UCSD-AML1 (cell line): ENCODE results near the gene ARHGEF4.

Experiments used
- DNase-seq: peaks from one replicate; lab custom pipeline; 2025; ENCODE audit not compliant: unreplicated experiment; lab: John Stamatoyannopoulos, UW

ARHGEF4 gene

GRCh38 chr2:130814931-130815680, 21.6 kb upstream of the ARHGEF4 start:
- DNase-seq: no peak

- no peak for DNase-seq
These were observed 17.9 kb upstream of the ARHGEF4 start for GRCh38 chr2:130818809-130819208.

DNA sequence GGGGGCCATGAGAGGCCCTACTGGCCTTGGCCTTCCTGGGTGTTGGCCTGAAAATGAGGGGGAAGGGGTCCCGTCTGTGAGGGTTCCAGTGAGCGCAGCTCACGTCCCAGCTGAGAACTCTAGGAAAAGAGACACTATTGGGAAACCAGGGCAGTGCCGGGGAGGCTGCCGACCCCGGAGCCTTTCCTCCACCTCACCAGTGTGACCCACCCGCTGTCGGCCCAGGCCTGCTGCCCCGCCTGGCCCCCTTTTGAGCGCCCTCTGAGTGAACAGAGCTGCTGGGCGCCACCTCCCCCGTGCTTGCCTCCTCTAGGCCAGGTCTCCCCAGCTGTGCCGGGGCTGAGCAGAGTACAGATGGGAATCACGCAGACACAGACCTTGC, 17.5 kb upstream of the ARHGEF4 start:
- no peak for DNase-seq

GRCh38 chr2:130819608-130820278, 17.0 kb upstream of the ARHGEF4 start:
- DNase-seq: no peak

DNA sequence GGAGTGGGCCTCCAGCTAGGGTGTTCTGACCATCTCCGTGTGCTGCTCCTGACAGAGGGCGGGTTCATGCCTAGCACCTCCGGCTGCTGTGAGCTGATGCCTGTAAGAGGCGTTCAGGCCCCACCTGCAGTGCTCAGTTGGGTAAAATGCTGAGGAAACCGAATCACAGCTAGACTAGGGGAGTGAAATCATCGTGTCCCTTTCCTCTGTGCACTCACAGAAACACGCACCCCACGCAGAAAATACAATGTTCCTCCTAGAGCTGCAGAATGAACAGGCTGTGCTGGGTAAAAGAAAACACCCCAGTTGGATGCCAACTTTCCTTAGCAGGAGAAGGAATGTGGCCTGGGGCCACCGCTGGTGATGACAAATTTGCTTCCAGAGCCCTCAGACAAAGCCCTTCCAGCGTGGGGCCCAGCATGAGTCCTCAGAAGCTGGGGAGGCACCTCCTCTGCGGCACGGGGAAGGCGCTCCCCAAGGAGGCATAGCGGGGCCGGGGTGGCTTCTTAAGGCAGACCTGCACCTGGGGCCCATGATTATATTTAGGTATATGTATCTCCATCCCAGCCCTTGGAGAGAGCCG, 16.3 kb upstream of the ARHGEF4 start:
- no peak for DNase-seq

- no peak for DNase-seq
These were observed 14.8 kb upstream of the ARHGEF4 start for GRCh38 chr2:130821867-130822266.

DNA sequence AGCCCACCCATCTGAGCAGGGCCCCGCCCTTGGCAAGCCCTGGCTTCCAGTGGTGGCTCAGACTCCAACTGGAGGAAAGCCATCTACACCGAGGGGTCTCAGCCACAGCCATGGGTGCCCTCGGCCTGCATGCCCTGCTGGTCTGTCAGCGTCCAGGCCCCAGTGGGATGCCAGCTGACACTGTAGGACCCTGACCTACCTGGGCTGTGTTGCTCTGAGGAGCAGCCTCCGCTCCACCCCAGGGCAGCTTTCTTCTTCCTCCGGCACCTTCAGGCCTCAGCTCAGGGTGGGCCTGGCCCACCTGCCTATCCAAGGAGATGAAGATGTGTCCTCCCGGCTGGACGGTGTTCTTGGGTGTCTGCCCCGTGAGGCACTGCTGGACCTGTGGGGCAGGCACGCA, 13.9 kb upstream of the ARHGEF4 start:
- no peak for DNase-seq

DNA sequence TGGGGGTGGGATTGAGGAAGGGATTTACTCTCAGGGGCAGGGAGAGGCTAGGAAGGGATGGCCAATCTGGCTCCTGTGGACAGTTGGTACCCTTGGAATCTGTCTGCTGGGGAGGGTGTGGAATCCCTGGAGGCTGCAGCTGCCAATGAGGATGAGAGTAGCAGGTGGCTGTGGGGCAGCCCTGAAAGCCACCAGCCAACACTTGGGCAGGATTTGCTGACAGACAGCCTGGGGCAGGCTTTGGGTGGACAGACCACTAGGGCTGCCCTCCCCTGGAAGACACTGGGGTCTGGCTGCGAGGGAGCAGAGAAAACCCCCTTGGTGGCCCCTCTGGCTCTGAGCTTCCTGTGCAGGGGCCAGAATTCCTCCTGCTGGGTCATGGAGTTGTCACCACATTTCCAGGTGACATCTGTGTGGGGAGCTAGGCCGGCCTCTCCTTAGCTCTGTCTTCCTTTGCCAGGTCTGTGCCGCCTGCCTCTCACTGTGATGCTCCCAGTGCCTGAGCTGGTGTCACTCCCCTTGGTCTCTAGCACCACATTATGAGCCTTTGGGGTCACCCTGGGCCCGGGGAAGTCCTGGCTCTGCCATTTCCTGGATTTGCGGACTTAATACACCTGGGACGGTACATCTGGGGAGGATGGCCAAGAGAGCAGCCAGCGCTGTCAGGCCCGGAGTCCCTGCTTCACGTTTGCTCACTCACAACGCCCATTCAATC, 13.4 kb upstream of the ARHGEF4 start:
- DNase-seq: no peak

DNA sequence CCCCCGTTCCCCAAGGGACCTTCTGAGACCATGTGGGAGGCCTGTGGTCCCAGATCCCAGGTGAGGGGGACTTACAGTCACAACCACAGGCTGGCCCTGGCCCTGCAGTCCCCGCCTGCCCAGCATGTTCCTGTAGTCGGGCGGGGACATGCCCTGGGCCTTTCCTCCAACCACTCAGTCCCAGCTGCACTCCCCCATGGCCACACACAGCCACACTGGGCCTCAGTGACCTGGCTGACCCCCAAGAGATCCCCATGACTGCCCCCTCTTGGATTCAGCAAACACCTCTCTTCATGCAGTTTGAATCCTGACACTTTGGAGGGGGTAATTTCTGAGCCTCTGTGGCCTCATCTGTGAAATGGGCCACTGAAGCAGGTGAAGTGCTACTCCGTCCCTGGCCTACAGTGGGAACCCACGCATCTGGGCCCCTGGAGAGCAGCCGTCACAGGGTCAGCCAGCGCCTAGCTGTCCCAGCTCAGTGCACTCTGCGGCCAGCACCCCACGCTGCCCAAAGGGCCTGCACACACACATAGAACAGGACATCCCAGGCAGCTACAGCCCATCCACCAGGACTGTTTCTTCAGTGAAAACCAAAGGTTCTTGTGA, 12.7 kb upstream of the ARHGEF4 start:
- DNase-seq: no peak

DNA sequence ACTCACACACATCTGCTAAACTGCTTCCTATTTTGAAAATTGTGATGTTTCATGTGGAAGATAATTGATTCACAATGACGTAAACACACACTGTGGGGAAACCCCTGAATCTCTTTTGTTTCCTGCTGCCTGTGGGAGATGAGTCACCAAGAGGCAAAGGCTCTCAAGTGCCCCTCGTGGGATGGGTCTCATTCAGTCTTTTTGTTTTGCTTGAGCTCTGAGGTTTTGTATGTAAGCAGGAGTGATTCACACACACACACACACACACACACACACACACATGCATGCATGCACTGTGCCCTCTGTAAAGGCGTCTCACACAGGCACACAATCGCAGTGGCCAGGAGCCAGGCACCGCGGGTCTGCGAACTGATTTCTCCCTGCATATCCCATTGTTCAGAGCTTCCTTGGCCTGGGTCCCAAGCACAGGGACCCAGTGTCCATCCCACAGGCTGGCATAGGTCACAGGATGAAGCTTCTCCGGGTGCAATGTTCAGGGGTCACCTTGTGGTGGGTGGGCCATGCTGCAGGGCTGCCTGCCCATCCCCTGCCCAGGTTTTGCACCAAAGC, 12.1 kb upstream of the ARHGEF4 start:
- DNase-seq: no peak

DNA sequence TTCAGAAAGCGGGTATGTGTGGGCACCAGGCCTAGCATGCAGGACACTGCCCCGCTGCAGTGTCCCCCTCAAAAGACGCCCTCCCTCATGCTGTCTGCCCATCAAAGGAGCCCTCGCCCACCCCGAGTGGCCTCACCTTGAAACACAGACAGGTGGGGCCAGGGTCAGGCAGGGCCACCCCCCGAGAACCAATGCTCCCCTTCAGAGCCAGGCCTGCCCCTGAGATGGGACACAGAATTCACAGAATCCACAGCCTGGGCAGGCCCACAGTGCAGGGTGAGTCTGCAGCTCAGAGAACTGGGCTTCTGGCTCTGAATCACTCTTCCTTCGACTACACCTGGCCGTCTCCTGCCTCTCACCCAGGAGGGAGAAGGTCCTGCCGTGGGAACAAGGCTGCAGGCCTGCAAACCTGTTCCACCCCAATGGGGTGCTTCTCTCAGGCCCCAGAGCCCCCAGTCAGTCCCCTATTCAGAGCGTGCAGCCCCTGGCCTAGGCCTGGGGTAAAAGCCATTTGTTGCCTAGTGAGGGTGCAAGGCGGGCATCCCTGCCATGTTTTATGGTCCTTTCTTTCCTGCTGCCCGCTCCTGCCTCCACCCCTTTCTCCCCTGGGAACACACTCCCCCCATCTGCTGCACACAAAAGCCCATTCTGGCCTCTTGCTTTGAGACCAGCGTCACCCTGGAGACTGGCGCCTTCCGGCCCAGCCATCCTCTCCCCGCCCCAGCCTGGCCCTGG, 11.3 kb upstream of the ARHGEF4 start:
- no peak for DNase-seq

DNA sequence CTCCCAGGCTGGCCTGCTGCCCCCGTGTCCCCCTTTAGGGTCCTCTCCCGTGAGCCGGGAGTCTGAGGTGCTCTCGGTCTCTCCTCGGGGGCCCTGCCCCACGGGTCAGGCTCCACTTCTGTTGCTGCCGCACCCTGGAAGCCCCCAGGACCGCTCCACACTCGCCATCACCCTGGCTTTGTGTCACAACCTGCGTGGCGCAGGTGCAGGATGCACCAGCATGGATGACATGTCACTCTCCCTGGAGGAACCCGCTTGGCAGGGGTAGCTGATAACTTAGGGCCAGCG, 10.8 kb upstream of the ARHGEF4 start:
- DNase-seq: no peak

DNA sequence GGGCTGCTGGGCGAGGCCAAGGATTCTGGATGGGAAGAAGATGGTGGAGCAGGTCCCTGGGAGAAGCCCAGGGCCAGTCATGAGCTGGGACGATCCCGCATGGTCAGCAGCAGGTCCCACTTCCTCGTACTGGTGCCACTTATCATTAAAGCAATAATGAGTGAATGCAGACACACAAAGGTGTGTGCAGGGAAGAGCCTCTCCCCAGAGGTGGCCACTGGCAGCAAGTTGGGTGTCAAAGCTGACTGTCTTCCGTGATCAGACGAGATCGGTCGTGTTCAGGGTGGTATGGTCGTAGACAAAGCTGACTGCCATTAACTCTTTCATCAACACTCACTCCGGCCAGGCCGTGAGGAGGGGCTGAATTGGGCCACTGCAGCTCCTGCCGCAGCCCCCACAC, 10.3 kb upstream of the ARHGEF4 start:
- DNase-seq: no peak

DNA sequence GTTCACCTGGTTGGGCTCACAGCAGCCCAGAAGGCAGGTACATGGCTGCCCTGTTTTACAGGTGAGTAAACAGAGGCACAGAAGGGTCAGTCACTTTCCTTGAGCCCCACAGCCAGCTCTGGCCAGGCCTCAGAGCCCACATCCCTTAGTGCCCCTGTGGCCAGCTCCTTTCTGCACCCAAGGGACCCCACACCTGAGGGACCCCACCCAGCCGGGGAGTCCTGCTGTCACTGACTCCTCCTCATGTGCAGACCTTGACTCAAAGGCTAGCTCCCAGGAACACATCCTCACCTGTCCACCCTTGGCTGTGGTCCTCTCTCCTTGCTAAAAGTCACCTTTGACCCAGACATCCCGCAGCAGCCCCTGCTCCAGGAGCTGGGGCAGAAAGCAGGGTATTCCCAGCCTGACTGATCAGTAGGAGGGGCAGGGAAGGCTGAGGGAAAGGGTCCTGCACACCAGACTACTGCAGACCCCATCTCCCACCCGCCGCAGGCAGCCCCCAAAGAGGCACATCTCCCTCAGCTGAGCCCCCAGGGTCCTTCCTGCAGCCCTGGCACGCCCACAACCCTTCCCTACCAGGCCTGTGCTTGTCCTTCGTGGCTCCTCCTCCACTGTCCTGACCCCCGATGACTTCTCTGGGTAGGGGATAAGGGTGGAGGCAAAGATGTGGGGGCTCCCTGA, 9.8 kb upstream of the ARHGEF4 start:
- DNase-seq: no peak

DNA sequence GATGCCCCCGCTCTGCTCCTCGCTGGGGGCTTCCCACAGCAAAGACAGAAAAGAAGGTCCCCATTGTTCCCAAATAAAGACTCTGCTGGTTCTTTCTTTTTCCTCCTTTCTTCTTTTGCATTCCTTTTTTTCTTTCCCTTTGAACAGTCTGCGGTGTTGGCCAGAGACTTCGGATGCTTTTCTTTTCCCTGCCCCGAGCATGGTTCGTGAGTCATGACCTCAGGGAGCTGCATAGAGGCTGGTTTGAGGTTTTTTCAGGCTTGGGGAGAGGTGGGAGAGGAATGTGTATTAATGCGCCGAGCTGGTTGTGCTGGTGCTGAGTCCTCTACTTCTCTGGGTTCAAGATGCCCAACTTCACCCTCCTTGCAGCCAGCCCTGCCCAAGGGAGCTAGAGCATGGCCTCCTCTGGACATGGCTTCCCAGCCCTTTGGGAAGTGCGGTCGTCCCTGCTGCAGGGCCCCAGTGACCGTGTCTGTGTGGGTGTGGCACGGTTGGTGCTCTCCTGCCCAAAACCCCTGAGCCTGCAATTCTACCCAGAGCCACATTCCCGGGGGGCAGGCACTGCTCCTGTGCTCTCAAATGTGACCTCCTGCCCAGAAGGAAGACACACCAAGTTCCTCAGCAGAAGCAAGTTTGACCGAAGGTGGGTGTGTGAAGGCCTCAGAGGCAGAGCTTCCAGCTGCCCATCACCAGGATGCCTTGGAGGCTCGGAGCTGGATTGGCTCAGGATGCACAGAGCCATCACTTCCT, 9.0 kb upstream of the ARHGEF4 start:
- DNase-seq: no peak

DNA sequence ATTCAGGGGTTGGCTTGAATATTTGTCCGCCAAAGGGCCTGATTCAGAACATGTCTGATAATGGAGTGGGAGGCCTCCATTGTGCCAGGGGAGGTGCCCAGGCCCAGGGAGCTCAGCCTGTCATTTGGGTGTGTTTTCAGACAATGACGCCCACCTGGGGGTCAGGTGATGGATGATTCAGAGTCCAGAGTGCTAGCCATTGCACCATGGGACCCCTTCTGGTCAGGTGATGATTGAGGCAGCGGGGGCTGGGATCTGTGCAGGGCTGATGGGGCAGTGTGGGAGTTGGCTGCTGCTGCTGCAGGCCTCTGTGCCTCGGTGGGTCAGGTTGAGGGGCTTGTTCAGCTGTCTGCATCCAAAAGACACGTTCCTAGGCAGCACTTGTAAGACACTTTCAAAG, 8.3 kb upstream of the ARHGEF4 start:
- DNase-seq: no peak

DNA sequence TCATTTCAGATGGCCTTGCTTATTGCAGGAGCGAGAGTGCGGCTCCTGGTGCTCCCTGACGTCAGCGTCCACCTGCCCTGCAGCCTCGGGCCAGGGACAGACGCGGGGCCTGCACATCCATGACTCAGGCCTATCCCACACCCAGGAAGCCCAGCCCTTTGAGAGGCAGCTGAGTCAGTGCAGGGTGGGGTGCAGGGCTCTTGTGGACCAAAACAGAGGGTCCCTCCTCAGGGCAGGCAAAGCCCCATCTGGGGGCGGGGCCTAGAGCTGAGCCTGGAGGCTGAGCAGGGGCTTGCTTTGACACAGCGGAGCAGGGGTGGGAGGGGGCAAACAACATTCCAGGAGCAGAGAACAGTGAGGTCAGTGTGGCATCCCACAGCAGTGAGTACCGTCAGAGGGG, 7.7 kb upstream of the ARHGEF4 start:
- DNase-seq: no peak

DNA sequence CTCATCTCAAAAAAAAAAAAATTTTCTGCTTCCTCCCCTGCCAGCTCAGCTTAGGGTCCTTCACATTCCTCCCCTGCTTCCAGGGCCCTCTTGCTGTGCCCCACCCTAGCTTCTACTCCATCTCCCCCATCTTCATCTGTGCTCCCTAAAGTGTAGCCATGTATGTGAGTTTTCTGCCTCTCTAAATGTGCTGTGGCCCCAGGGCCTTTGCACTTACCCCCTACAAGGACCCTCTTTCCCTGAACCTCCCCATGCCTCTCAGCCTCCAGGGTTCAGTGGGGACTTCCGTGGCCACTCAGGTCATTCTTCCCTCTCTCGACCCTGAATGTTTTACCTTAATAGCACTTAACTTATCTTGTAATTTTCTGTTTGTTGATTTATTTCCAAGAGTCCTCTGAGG, 6.2 kb upstream of the ARHGEF4 start:
- no peak for DNase-seq

GRCh38 chr2:130831356-130831755, 5.4 kb upstream of the ARHGEF4 start:
- DNase-seq: no peak
